T-cell (primary cell): ENCODE results near the gene GVQW3. TPM values are rescaled to one million over a fixed set of nuclear protein-coding genes. Genes with fewer than 3 reads are reported as not detected.

Experiments used
- ATAC-seq, 4 experiments: fragments of 200-7000 bp in 3 of 4; fragments of 150-1000 bp in 1 of 4; cut with Tn5 transposase; replicated peaks in 1 of 4; 1 replicate in 3 of 4; 2 replicates in 1 of 4; pipeline ENCODE4 v1.10.0; 2021; ENCODE audit warnings: moderate library complexity in 3 of 4, mild to moderate bottlenecking in 2 of 4, moderate number of reproducible peaks in 1 of 4
- CTCF ChIA-PET, 2 donors: fragments of 300-600 bp; sonication (Branson Sonifier 250); formaldehyde crosslinking; loops; one replicate each; lab custom pipeline; 2022; ENCODE audit warnings: antibody characterized with exemption in 2 of 2; lab: Charles Lee
- POLR2A ChIA-PET, 2 donors: fragments of 300-600 bp; sonication (Branson Sonifier 250); formaldehyde crosslinking; loops; one replicate each; lab custom pipeline; 2022; ENCODE audit warnings: antibody characterized with exemption in 2 of 2; lab: Charles Lee
- DNase-seq, 35 experiments: peaks; one replicate each; pipeline versions ENCODE4 v3.0.0 to v3.0.0-alpha.2; 2013 to 2023
- H3K27ac ChIP-seq: one replicate; pipeline ENCODE4 v1.5.1; 2013; ENCODE audit warnings: low read length
- H3K27me3 ChIP-seq, 2 experiments: replicated peaks in 1 of 2; 1 replicate in 1 of 2; 2 replicates in 1 of 2; pipeline versions ENCODE4 v1.6.1 to v1.7.0; 2013; ENCODE audit warnings: low read length in 1 of 2, mixed read lengths in 1 of 2; ENCODE audit not compliant: control insufficient read depth in 2 of 2, insufficient read depth in 2 of 2; ENCODE audit errors: extremely low read depth in 1 of 2
- H3K36me3 ChIP-seq, 2 donors: 1 replicate in 1 of 2; 2 replicates in 1 of 2; pipeline versions ENCODE4 v1.6.1 to v1.7.0; 2013; ENCODE audit warnings: low read length in 1 of 2; ENCODE audit not compliant: control insufficient read depth in 2 of 2, insufficient read depth in 1 of 2; ENCODE audit errors: extremely low read depth in 1 of 2
- H3K4me1 ChIP-seq, 2 experiments: 1 replicate in 1 of 2; 2 replicates in 1 of 2; pipeline versions ENCODE4 v1.6.1 to v1.7.0; 2013; ENCODE audit warnings: low read length in 2 of 2, mixed read lengths in 1 of 2; ENCODE audit not compliant: insufficient read depth in 2 of 2, control insufficient read depth in 1 of 2; ENCODE audit errors: extremely low read depth in 1 of 2
- H3K4me3 ChIP-seq, 2 donors: 1 replicate in 1 of 2; 2 replicates in 1 of 2; pipeline versions ENCODE4 v1.5.1 to v1.7.0; 2013; ENCODE audit warnings: mild to moderate bottlenecking in 2 of 2, low read length in 1 of 2, moderate library complexity in 1 of 2; ENCODE audit not compliant: control insufficient read depth in 1 of 2; ENCODE audit errors: extremely low read depth in 1 of 2
- H3K9me3 ChIP-seq: 2 replicates; pipeline ENCODE4 v1.7.0; 2013
- H3K27ac Mint-ChIP-seq, 2 donors: one replicate each; pipeline ENCODE4 v1.8.0; 2020 to 2021; ENCODE audit warnings: mild to moderate bottlenecking in 2 of 2, mixed read lengths in 2 of 2
- H3K27me3 Mint-ChIP-seq, 2 donors: one replicate each; pipeline ENCODE4 v1.8.0; 2021 to 2022; ENCODE audit warnings: mixed read lengths in 2 of 2
- H3K36me3 Mint-ChIP-seq: one replicate; pipeline ENCODE4 v1.8.0; 2021; ENCODE audit warnings: mixed read lengths
- H3K4me1 Mint-ChIP-seq, 3 donors: one replicate each; pipeline ENCODE4 v1.8.0; 2020 to 2022; ENCODE audit warnings: mixed read lengths in 3 of 3, mild to moderate bottlenecking in 1 of 3
- H3K4me3 Mint-ChIP-seq, 3 donors: one replicate each; pipeline ENCODE4 v1.8.0; 2020 to 2022; ENCODE audit warnings: mild to moderate bottlenecking in 3 of 3, mixed read lengths in 3 of 3, moderate library complexity in 3 of 3
- H3K9me3 Mint-ChIP-seq, 3 donors: one replicate each; pipeline ENCODE4 v1.8.0; 2020 to 2022; ENCODE audit warnings: mixed read lengths in 3 of 3
- WGBS: methylation state at CpG from one replicate; pipeline ENCODE4 v1.1.5; 2013; ENCODE audit warnings: missing lambda C conversion rate; ENCODE audit not compliant: insufficient coverage; 5-methylcytosine and 5-hydroxymethylcytosine counted together
- total RNA-seq, 35 experiments: library from RNA in 6 of 35; stranded (reverse) in 6 of 35; fragments of 120-200 nt in 1 of 35; gene quantifications; one replicate each; pipeline versions ENCODE4 v1.2.1 to v1.2.4 and lab custom pipeline; 2013 to 2026

The GVQW3 gene
- total RNA-seq, 5 donors from 2014 or later (not counting 1 experiment from before 2014, with no cell fraction given), result 4.1 to 8.3 (median 5.9) TPM

- no peaks in the 10 kb centered on the region for H3K36me3 ChIP-seq
- Mint-ChIP-seq H3K27ac (no peak overlapping the region), H3K27me3 (no peaks in the 10 kb centered on the region), H3K9me3 (no peaks in the 10 kb centered on the region), H3K4me1 (peaks cover 0 to 2% (median 0%) of the 10 kb centered on the region in 3 donors), H3K4me3 (no peak overlapping the region), H3K36me3 (peaks cover 4% of the 10 kb centered on the region)
- H3K27me3 ChIP-seq, result no peaks in the 10 kb centered on the region
- no peaks in the 10 kb centered on the region for H3K4me1 ChIP-seq
- DNase-seq (no peak), ATAC-seq (no peak)
- WGBS, result 100% methylated on average over 1 of the region's 7 CpGs
- no peak overlapping the region for H3K4me3 ChIP-seq
- POLR2A ChIA-PET, result no interaction called here
- no peak overlapping the region for H3K27ac ChIP-seq
- CTCF ChIA-PET, result no interaction called here
- H3K9me3 ChIP-seq, result no peaks in the 10 kb centered on the region
Observed at GRCh38 chr11:76391811-76392475, 10.8 kb downstream of the GVQW3 start.

- WGBS, result no CpG with 5 or more reads among the region's 1 CpG
Observed at GRCh38 chr11:76392870-76393269, 11.7 kb downstream of the GVQW3 start.

GRCh38 chr11:76394411-76394810 lies 13.3 kb downstream of the GVQW3 start:
- no peaks in the 10 kb centered on the region for H3K36me3 ChIP-seq
- H3K27ac Mint-ChIP-seq, result no peak overlapping the region

More at GRCh38 chr11:76392870-76393269, 11.7 kb downstream of the GVQW3 start:
- Histone ChIP-seq H3K4me3 (no peak overlapping the region), H3K27me3 (no peaks in the 10 kb centered on the region), H3K9me3 (no peaks in the 10 kb centered on the region), H3K36me3 (no peaks in the 10 kb centered on the region), H3K4me1 (no peaks in the 10 kb centered on the region), H3K27ac (no peak overlapping the region)
- ChIA-PET CTCF (no interaction called here), POLR2A (no interaction called here)
- DNase-seq, result no peak
- Mint-ChIP-seq H3K36me3 (peaks cover 4% of the 10 kb centered on the region), H3K27ac (no peak overlapping the region), H3K4me1 (peaks cover 0 to 2% (median 0%) of the 10 kb centered on the region in 3 donors), H3K9me3 (no peaks in the 10 kb centered on the region), H3K27me3 (no peaks in the 10 kb centered on the region), H3K4me3 (no peak overlapping the region)
- no peak for ATAC-seq

DNA sequence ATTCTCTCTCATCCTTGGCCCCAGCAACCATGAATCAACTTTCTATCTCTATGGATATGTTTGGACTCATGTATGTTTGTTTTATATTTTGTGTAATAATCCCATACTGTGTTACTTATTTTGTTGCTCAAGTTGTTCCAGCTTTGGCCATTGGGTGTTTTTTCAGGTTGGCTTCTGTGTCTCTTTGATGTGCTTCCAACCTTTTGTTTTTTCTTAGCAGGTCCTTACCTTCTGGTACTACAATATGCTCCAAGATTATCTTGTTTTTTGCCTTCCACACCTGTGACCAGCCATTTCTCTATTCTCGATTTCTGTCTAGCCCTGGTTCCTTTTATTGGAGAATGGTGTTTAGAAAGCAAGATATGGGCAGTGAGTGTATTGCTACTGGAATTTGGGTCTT lies 14.2 kb downstream of the GVQW3 start:
- no CpG with 5 or more reads among the region's 1 CpG for WGBS
- Histone ChIP-seq H3K27ac (no peak overlapping the region), H3K4me1 (no peaks in the 10 kb centered on the region), H3K4me3 (no peak overlapping the region), H3K9me3 (no peaks in the 10 kb centered on the region), H3K27me3 (no peaks in the 10 kb centered on the region), H3K36me3 (no peaks in the 10 kb centered on the region)
- POLR2A ChIA-PET, result interaction anchor here in 1 of 2 donors (0.6 kb wide), 1 partner anchor 243 kb away, joined by 3 read pairs; no protein-coding TSS in a partner anchor
- ATAC-seq (no peak), DNase-seq (no peak)
- Mint-ChIP-seq H3K27ac (no peak overlapping the region), H3K36me3 (no peaks in the 10 kb centered on the region), H3K9me3 (no peaks in the 10 kb centered on the region), H3K4me1 (no peaks in the 10 kb centered on the region), H3K4me3 (no peak overlapping the region), H3K27me3 (no peaks in the 10 kb centered on the region)
- CTCF ChIA-PET, result no interaction called here

More at GRCh38 chr11:76394411-76394810, 13.3 kb downstream of the GVQW3 start:
- no peaks in the 10 kb centered on the region for H3K9me3 ChIP-seq
- H3K4me3 Mint-ChIP-seq, result no peak overlapping the region
- peaks cover 2% of the 10 kb centered on the region for H3K36me3 Mint-ChIP-seq
- ChIA-PET CTCF (interaction anchor here in 1 of 2 donors (0.6 kb wide), 1 partner anchor 10 kb away, joined by 3 read pairs; no protein-coding TSS in a partner anchor), POLR2A (no interaction called here)
- no peak overlapping the region for H3K4me3 ChIP-seq
- H3K27ac ChIP-seq, result no peak overlapping the region
- no peaks in the 10 kb centered on the region for H3K9me3 Mint-ChIP-seq
- no peaks in the 10 kb centered on the region for H3K27me3 Mint-ChIP-seq
- no peaks in the 10 kb centered on the region for H3K4me1 ChIP-seq
- H3K4me1 Mint-ChIP-seq, result no peaks in the 10 kb centered on the region
- no peaks in the 10 kb centered on the region for H3K27me3 ChIP-seq
- DNase-seq, result no peak
- ATAC-seq, result no peak

- no peak overlapping the region for H3K27ac ChIP-seq
- no peaks in the 10 kb centered on the region for H3K36me3 ChIP-seq
- DNase-seq (no peak), ATAC-seq (no peak)
- Mint-ChIP-seq H3K27me3 (no peaks in the 10 kb centered on the region), H3K36me3 (no peaks in the 10 kb centered on the region), H3K9me3 (no peaks in the 10 kb centered on the region), H3K4me3 (no peak overlapping the region), H3K27ac (no peak overlapping the region), H3K4me1 (no peaks in the 10 kb centered on the region)
- H3K9me3 ChIP-seq, result no peaks in the 10 kb centered on the region
- ChIA-PET POLR2A (no interaction called here), CTCF (no interaction called here)
- no peak overlapping the region for H3K4me3 ChIP-seq
- no CpG with 5 or more reads among the region's 3 CpGs for WGBS
- no peaks in the 10 kb centered on the region for H3K27me3 ChIP-seq
- no peaks in the 10 kb centered on the region for H3K4me1 ChIP-seq
Observed at GRCh38 chr11:76397383-76397782, 16.3 kb downstream of the GVQW3 start.

DNA sequence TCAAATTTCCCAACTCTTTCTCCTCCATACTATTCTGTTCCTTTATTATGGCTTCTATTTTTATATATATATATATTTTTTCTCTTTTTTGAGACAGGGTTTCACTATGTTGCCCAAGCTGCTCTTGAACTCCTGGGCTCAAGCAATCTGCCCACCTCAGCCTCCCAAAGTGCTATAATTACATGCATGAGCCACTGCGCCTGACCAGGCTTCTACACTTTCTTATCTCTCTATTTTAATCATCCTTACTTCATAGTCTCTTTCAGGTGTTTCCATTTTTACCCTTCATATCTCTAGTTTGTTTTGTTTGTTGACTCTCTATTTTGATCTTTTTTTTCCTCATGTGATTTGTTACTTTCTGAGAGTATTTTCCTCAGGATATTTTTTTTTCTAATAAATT lies 19.8 kb downstream of the GVQW3 start:
- no peak for DNase-seq
- ChIA-PET POLR2A (no interaction called here), CTCF (no interaction called here)
- no CpG with 5 or more reads among the region's 1 CpG for WGBS
- no peak overlapping the region for H3K27ac ChIP-seq
- Mint-ChIP-seq H3K27ac (no peak overlapping the region), H3K9me3 (no peaks in the 10 kb centered on the region), H3K4me1 (no peaks in the 10 kb centered on the region), H3K4me3 (no peak overlapping the region), H3K27me3 (no peaks in the 10 kb centered on the region), H3K36me3 (no peaks in the 10 kb centered on the region)
- no peak for ATAC-seq
- no peaks in the 10 kb centered on the region for H3K4me1 ChIP-seq
- H3K27me3 ChIP-seq, result peaks cover 0 to 7% of the 10 kb centered on the region in 2 experiments
- no peaks in the 10 kb centered on the region for H3K9me3 ChIP-seq
- no peaks in the 10 kb centered on the region for H3K36me3 ChIP-seq
- no peak overlapping the region for H3K4me3 ChIP-seq
